ENCODE data around the gene FYB1.

- TF ChIP-seq CTCF (conservative IDR thresholded peaks at IDR 0.05 in 1 of 2, IDR thresholded peaks at IDR 0.05 in 1 of 2; ENCODE audit: low read depth in 1 of 2, low read length in 2 of 2), result no peak
- no peak for TF ChIP-seq EZH2 (IDR thresholded peaks at IDR 0.05; ENCODE audit: low read length, missing control alignments)
Measured at GRCh38 chr5:39202597-39203274, 16.6 kb downstream of the FYB1 start.

Measured in fibroblast of lung (primary cell).